ENCODE measurements around the gene RBM33.

Gene RBM33

GRCh38 chr7:155749578-155749977, 105.1 kb downstream of the RBM33 start:
- Histone ChIP-seq H3K27me3 (ENCODE audit: insufficient read depth, low read length, poor library complexity) (no peaks in the 10 kb centered on the region), H3K9me3 (ENCODE audit: insufficient read depth, low read length, severe bottlenecking) (no peaks in the 10 kb centered on the region), H2AFZ (ENCODE audit: low read depth, low read length) (no peak overlapping the region), H4K20me1 (ENCODE audit: insufficient read depth, low read length) (peaks cover 34% of the 10 kb centered on the region; the same call in 1 of the 2 replicates), H3K79me2 (ENCODE audit: insufficient read depth, low read length) (peaks cover 95% of the 10 kb centered on the region), H3K4me2 (ENCODE audit: insufficient read depth, low read length) (peak overlapping the region; percentile 2; the same call in 1 of the 2 replicates), H3K27ac (ENCODE audit: low read length) (peak overlapping the region; percentile 99), H3K4me1 (ENCODE audit: insufficient read depth, low read length) (peaks cover 86% of the 10 kb centered on the region), H3K9ac (ENCODE audit: low read depth, low read length) (no peak overlapping the region), H3K4me3 (ENCODE audit: low read depth in 1 of 2, low read length in 2 of 2) (no peak overlapping the region), H3K36me3 (ENCODE audit: insufficient read depth, low read length) (peaks cover 90% of the 10 kb centered on the region)
- ATAC-seq (ENCODE audit: insufficient read depth, low read depth) (no peak), DNase-seq (no peak)
- TF ChIP-seq CTCF (IDR thresholded peaks at IDR 0.05; ENCODE audit: borderline replicate concordance, extremely low read depth, low read length, poor library complexity, severe bottlenecking), result no peak
- no peak for TF ChIP-seq EZH2 (IDR thresholded peaks at IDR 0.05; ENCODE audit: borderline replicate concordance, low read depth, low read length, severe bottlenecking)

GRCh38 chr7:155750255-155751125, 106.0 kb downstream of the RBM33 start:
- Histone ChIP-seq H3K27me3 (ENCODE audit: insufficient read depth, low read length, poor library complexity) (no peaks in the 10 kb centered on the region), H3K9ac (ENCODE audit: low read depth, low read length) (no peak overlapping the region), H2AFZ (ENCODE audit: low read depth, low read length) (no peak overlapping the region), H3K4me2 (ENCODE audit: insufficient read depth, low read length) (no peak overlapping the region), H3K79me2 (ENCODE audit: insufficient read depth, low read length) (peaks cover 100% of the 10 kb centered on the region), H3K36me3 (ENCODE audit: insufficient read depth, low read length) (peaks cover 92% of the 10 kb centered on the region), H3K9me3 (ENCODE audit: insufficient read depth, low read length, severe bottlenecking) (no peaks in the 10 kb centered on the region), H4K20me1 (ENCODE audit: insufficient read depth, low read length) (peaks cover 35% of the 10 kb centered on the region; the same call in 1 of the 2 replicates), H3K4me3 (ENCODE audit: low read depth in 1 of 2, low read length in 2 of 2) (no peak overlapping the region), H3K27ac (ENCODE audit: low read length) (peak overlapping the region; percentile 54), H3K4me1 (ENCODE audit: insufficient read depth, low read length) (peaks cover 84% of the 10 kb centered on the region)
- DNase-seq (no peak), ATAC-seq (ENCODE audit: insufficient read depth, low read depth) (no peak)
- TF ChIP-seq EZH2 (IDR thresholded peaks at IDR 0.05; ENCODE audit: borderline replicate concordance, low read depth, low read length, severe bottlenecking), result no peak
- no peak for TF ChIP-seq CTCF (IDR thresholded peaks at IDR 0.05; ENCODE audit: borderline replicate concordance, extremely low read depth, low read length, poor library complexity, severe bottlenecking)

- Histone ChIP-seq H2AFZ (ENCODE audit: low read depth, low read length) (no peak overlapping the region), H3K79me2 (ENCODE audit: insufficient read depth, low read length) (peaks cover 100% of the 10 kb centered on the region), H3K9ac (ENCODE audit: low read depth, low read length) (no peak overlapping the region), H3K27ac (ENCODE audit: low read length) (peak overlapping the region; percentile 0; the same call in 1 of the 2 replicates), H3K4me2 (ENCODE audit: insufficient read depth, low read length) (no peak overlapping the region), H3K4me3 (ENCODE audit: low read depth in 1 of 2, low read length in 2 of 2) (no peak overlapping the region), H3K9me3 (ENCODE audit: insufficient read depth, low read length, severe bottlenecking) (no peaks in the 10 kb centered on the region), H3K27me3 (ENCODE audit: insufficient read depth, low read length, poor library complexity) (no peaks in the 10 kb centered on the region), H4K20me1 (ENCODE audit: insufficient read depth, low read length) (peaks cover 36% of the 10 kb centered on the region; the same call in 1 of the 2 replicates), H3K4me1 (ENCODE audit: insufficient read depth, low read length) (peaks cover 75% of the 10 kb centered on the region), H3K36me3 (ENCODE audit: insufficient read depth, low read length) (peaks cover 88% of the 10 kb centered on the region)
- DNase-seq (no peak), ATAC-seq (ENCODE audit: insufficient read depth, low read depth) (no peak)
- TF ChIP-seq EZH2 (IDR thresholded peaks at IDR 0.05; ENCODE audit: borderline replicate concordance, low read depth, low read length, severe bottlenecking) (no peak), CTCF (IDR thresholded peaks at IDR 0.05; ENCODE audit: borderline replicate concordance, extremely low read depth, low read length, poor library complexity, severe bottlenecking) (no peak)
These were observed 106.9 kb downstream of the RBM33 start for GRCh38 chr7:155751409-155751808.
